K562 treated with DMSO at 1 percent for 12 hours (cell line): ENCODE data around the gene CCDC102B. TPM values are rescaled to one million over a fixed set of nuclear protein-coding genes. Genes with fewer than 3 reads are reported as not detected.

ENCODE experiments used
- total RNA-seq: library from RNA; unstranded; fragments of 300-600 nt; gene quantifications from 2 replicates; pipeline ENCODE4 v1.2.3, GENCODE V29; 2022; ENCODE audit not compliant: insufficient read depth

The CCDC102B gene
- 0.47 and 0.97 TPM in 2 replicates for total RNA-seq

DNA sequence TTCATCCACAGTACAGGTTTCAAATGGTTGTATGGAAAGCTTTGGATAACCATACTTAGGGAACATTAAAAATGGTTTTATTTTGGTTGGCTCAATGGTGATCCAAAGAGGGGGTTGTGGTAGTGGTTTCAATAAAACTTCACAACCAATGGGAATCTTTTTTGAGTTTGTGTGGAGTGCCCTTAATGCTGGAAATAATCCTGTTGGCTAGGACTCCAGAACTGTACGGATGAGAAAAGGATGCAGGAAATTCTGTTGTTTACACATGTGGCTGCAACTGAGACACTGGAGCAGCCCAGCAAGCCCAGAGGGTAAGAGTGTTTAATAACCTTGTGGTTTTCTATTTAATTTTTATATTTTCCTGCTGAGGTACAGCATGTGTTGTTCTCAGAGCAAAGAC is at the start of gene CCDC102B:
Gene CCDC102B, plus strand, starts transcription at position 210 of the 400 bp plus-strand sequence. CDS start 38,684 bp downstream, outside the sequence.

Other genes starting within 250 kb of the CCDC102B start
- gene TMX3, start 83.0 kb upstream of the CCDC102B start, total RNA-seq: 2.8 and 15.3 TPM in 2 replicates